ENCODE data around the gene ELL.

ELL gene

DNA sequence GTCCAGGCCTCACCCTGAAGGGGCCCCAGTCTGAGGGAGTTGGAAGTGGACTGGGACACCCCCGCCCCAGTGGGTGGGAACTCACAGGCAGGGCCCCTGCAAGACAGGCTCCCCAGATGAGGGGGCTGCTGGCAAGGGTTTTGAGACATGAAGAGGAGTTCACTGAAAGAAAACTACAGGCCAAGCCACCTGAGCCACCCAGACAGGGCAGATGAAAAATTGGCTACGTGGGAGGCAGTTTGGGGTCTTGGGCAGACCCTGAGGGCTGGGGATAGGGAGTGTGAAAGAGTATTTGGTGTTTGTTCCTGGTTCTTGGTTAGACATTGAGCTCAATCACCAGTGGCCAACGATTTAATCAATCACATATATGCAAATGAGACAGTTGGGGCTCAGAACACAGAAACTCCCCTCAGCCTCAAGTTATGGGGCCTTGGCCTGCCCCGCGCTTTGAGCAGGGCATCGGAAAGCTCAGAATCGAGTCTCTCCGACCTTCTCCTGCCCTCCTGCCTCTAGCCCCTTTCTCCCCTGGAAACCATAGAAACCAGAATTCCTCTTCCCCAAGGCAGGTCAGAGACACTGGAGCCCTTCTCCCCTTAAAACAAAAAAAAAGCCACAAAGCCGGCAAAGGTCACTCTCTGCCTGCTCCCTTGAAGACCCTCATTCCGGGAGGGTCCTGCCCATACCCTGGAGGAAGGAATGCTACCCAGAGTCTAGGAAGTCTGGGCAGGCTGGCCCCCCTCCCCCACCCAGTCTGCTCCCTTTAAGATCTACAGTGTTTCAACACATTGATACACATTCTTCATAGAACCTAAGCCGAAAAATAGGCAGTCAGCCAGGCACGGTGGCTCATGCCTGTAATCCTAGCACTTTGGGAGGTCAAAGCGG, 82.6 kb downstream of the ELL start:
- peaks cover 16% of the 10 kb centered on the region for H3K4me1 ChIP-seq (ENCODE audit: control insufficient read depth, insufficient read depth, low read length)
- no peaks in the 10 kb centered on the region for H3K9me3 ChIP-seq (ENCODE audit: control insufficient read depth, low read length)
- no peak overlapping the region for H3K4me3 ChIP-seq (ENCODE audit: low read length)
- no peaks in the 10 kb centered on the region for H3K27me3 ChIP-seq (replicated peaks; ENCODE audit: control insufficient read depth, insufficient read depth, low read length)
- no peak overlapping the region for H3K9ac ChIP-seq (ENCODE audit: low read length)
- H3K36me3 ChIP-seq (ENCODE audit: control insufficient read depth, insufficient read depth, low read length, severe bottlenecking), result peaks cover 10% of the 10 kb centered on the region
- DNase-seq (ENCODE audit: low read depth), result peak; percentile 68

DNA sequence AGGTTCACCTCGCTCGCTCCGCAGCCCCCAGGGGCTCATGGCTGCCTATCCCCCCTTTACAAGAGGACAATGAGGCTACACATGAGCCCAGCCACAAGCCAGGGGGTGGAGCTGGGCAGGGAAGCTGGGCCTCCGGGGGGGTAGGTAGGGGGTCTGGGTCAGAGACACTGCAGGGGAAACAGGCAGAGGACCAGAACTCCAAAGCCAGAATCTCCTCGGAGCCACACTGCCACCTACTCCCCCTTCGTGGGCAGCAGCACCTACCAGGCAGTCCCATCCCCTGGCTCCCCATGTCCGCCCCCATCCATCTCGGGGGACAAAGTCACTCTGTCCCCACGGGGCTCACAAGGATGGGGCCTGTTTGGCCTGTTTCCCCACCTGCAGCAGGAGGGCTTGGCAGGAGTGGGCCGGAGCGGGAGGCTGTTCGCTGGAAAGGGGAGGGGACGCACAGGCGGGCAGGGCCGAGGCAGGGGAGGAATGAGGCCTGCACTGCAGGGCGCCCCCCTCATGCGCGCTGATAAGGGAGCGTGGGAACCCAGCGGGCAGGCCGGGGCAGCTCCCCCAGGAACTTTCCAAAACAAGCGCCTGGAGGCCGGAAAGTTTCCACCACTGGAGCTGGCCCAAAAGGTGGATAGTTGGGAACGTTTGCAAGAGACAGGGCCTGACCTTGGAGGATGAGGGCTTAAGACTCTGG, 83.4 kb downstream of the ELL start:
- Histone ChIP-seq H3K4me3 (ENCODE audit: low read length) (no peak overlapping the region), H3K4me1 (ENCODE audit: control insufficient read depth, insufficient read depth, low read length) (peaks cover 16% of the 10 kb centered on the region), H3K27me3 (replicated peaks; ENCODE audit: control insufficient read depth, insufficient read depth, low read length) (no peaks in the 10 kb centered on the region), H3K9ac (ENCODE audit: low read length) (peak overlapping the region; percentile 42), H3K9me3 (ENCODE audit: control insufficient read depth, low read length) (no peaks in the 10 kb centered on the region), H3K36me3 (ENCODE audit: control insufficient read depth, insufficient read depth, low read length, severe bottlenecking) (peaks cover 2% of the 10 kb centered on the region)
- peak; percentile 33 for DNase-seq (ENCODE audit: low read depth)

DNA sequence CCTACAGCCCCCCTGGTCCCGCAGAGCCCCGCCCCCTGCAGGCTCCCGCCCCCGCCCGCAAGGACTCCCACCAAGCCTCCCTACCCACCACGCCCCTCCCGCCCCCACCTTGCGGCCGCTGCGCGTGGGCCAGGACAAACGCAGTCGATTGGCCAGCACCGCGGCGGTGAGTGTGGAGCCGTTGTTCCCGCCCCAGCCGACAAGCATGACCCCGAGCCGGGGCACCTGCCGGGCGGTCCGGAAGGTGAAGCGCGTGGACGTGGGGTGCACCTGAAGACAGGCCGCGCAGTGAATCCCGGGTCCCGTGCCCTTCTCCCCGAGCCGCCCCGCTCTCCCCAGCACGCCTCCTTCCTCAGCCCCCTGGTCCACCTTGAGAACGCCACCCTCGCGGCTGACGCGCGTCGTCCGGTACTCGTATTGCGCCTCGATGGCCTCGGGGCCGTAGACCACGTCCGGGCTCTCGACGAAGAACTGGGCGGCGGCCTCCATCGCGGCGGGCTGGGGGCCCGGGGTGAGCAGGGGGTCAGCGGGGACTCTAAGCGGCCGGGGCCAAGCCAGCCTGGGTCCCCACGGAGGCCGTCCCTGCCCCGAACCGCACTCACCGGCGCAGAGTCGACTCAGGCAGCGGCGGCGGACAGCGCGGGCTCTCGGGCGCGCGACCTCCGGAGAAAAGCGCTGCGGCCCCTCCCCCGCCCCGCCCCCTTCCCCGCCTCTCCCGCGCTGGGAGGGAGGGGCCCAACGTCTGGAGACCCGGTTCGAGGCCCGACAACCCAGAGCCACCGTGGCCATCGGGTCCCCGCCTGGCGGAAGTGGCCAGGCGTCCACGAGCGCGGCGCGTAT, 84.2 kb downstream of the ELL start, which contains the start of gene ISYNA1:
ISYNA1 (minus strand) TSS at position 643 of the 840 bp plus-strand sequence; CDS start at position 489, 154 bp downstream.
- Histone ChIP-seq H3K4me3 (ENCODE audit: low read length) (peak within 1 kb of the TSS; percentile 69), H3K27me3 (replicated peaks; ENCODE audit: control insufficient read depth, insufficient read depth, low read length) (no peaks in the 10 kb centered on the region), H3K36me3 (ENCODE audit: control insufficient read depth, insufficient read depth, low read length, severe bottlenecking) (no peaks in the 10 kb centered on the region), H3K9ac (ENCODE audit: low read length) (peak within 1 kb of the TSS; percentile 42), H3K4me1 (ENCODE audit: control insufficient read depth, insufficient read depth, low read length) (peaks cover 16% of the 10 kb centered on the region), H3K9me3 (ENCODE audit: control insufficient read depth, low read length) (no peaks in the 10 kb centered on the region)
- DNase-seq (ENCODE audit: low read depth), result peak; percentile 62

DNA sequence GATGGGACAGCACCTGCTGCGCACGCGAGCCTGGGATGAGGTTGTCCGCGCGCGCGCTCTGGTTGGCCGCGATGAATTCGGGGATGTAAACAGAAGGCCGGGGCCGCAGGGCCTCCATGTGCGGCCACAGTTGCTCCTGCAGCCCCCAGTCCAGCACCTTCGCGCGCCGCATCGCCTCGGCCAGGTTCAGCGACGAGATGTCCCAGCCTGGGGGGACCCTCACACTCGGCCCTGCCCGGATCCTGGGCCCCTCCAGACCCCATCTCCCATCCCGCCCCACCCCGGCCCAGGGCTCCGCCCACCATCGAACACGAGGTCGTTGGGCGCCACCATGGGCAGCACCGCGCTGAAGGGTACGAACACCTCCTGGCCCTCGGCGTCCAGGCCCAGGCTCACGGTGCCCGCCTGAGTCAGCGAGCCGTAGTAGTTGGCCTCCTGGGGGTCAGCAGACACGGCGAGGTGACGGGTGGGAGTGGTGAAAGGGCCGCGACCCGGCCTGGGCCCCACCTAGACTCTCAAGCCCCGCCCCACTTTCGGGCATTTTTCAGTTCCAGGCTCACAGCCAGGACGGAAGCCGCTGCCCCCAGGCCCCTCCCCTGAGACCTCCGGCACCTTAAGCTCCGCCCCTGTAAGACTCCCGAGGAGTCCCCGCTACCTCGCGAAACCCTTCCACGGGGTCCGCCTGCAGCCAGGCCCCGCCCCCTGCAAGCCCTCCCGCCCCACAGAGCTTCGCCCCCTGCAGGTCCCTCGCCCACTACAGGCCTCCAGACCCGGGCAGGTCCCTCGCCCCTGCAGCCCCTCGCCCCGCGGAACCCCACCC, 85.0 kb downstream of the ELL start:
- peak overlapping the region; percentile 8 for H3K4me3 ChIP-seq (ENCODE audit: low read length)
- H3K4me1 ChIP-seq (ENCODE audit: control insufficient read depth, insufficient read depth, low read length), result peaks cover 16% of the 10 kb centered on the region
- no peaks in the 10 kb centered on the region for H3K9me3 ChIP-seq (ENCODE audit: control insufficient read depth, low read length)
- H3K27me3 ChIP-seq (replicated peaks; ENCODE audit: control insufficient read depth, insufficient read depth, low read length), result no peaks in the 10 kb centered on the region
- H3K36me3 ChIP-seq (ENCODE audit: control insufficient read depth, insufficient read depth, low read length, severe bottlenecking), result no peaks in the 10 kb centered on the region
- peak; percentile 75 for DNase-seq (ENCODE audit: low read depth)
- H3K9ac ChIP-seq (ENCODE audit: low read length), result no peak overlapping the region

DNA sequence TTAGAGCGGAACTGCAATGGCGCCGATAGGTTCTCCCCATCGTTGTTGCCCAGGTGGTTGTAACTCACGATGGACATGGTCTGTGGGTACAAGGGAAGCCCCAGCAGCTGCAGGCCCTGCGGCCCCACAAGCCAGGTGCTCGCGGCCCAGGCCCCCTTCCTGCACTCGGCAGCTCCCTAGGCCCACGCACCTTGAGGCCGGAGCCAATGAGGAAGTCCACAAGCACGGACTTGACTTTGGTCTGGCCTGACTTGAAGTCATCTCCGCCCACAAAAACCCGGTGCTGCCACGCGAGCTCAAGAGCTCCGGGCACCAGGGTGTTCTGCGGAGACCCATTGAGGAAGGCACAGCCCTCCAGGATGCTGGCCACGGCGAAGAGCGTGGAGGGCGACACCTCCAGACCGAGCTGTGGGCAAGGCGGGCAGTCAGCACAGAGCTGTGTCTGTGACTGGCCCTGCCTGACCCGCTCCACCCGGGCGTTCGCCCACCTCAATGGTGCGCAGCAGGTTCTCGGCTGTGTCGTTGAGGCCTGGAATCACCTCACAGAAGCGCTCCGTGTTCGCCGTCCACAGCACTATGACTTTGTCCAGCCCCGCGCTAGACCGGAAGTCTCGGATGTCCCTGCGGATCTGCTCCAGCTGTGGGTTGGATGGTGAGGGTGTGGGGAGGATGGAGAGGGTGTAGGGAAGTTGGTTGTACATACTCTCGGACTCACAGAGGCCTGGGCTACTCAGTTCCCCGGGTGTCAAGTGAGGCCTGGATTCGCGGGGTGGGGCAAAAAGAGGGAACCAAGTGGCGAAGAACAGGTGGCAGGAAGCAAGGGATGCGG, 85.8 kb downstream of the ELL start:
- H3K4me1 ChIP-seq (ENCODE audit: control insufficient read depth, insufficient read depth, low read length), result peaks cover 16% of the 10 kb centered on the region
- no peak for DNase-seq (ENCODE audit: low read depth)
- no peaks in the 10 kb centered on the region for H3K36me3 ChIP-seq (ENCODE audit: control insufficient read depth, insufficient read depth, low read length, severe bottlenecking)
- H3K9me3 ChIP-seq (ENCODE audit: control insufficient read depth, low read length), result no peaks in the 10 kb centered on the region
- no peak overlapping the region for H3K4me3 ChIP-seq (ENCODE audit: low read length)
- no peak overlapping the region for H3K9ac ChIP-seq (ENCODE audit: low read length)
- H3K27me3 ChIP-seq (replicated peaks; ENCODE audit: control insufficient read depth, insufficient read depth, low read length), result no peaks in the 10 kb centered on the region

DNA sequence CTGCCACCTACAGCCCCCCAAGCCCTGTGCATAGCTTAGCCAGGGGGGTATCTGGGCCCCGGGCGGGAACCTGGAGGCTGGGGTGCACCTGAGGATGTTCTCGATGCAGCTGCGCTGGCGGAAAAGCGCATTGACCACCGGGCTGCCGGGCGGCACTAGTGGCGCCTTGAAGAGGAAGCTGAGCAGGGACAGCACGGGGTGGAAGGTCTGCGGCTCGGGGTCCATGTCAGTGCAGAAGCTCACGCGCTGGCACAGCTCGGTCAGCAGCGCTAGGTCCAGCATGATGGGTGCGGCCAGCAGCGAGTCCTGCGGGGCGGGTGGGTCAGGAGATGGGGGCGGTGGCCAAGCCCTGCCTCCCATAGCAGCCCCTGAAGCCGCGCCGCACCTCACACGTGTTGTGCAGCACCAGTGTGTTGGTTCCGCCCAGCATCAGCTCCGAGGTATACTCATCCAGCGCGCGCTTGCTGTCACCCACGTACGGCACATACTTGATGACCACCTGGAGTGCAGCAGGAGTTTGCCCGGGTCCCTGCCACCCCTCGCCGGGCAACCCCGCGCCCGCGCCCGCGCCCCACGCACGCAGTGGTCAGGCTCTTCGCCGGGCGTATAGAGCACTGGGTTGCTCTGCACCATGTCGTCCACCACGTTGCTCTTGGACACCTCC, 86.6 kb downstream of the ELL start:
- DNase-seq (ENCODE audit: low read depth), result no peak
- peaks cover 16% of the 10 kb centered on the region for H3K4me1 ChIP-seq (ENCODE audit: control insufficient read depth, insufficient read depth, low read length)
- H3K27me3 ChIP-seq (replicated peaks; ENCODE audit: control insufficient read depth, insufficient read depth, low read length), result no peaks in the 10 kb centered on the region

DNA sequence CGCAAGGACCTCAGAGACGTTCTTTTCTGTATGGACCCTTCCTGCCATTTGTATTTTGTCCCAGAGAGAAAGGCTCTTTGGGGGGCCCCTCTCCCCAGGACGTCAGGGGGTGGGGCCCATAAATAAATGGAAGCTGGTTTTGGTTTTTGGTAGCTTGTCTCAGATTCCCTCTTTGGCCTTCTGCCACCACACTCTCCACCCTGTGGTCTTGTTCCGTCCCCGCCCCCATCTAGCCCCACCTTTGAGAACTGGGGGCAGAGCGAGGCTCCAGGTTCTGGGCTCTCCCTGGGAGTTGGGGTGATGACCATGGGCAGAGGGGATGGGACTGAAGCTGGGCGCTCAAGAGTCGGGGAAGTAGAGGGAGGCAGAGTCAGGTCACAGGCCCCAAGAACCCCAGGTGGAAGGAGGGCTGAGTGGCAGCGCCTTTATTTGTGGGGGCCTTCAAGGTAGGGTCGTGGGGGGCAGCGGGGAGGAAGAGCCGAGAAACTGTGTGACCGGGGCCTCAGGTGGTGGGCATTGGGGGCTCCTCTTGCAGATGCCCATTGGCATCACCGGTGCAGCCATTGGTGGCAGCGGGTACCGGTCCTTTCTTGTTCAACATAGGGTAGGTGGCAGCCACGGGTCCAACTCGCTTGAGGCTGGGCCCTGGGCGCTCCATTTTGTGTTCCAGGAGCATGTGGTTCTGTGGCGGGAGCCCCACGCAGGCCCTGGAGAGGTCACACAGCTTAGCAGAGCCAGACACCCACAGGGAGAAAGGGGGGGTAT, 87.3 kb downstream of the ELL start:
- Histone ChIP-seq H3K4me3 (ENCODE audit: low read length) (no peak overlapping the region), H3K36me3 (ENCODE audit: control insufficient read depth, insufficient read depth, low read length, severe bottlenecking) (no peaks in the 10 kb centered on the region), H3K9me3 (ENCODE audit: control insufficient read depth, low read length) (no peaks in the 10 kb centered on the region), H3K4me1 (ENCODE audit: control insufficient read depth, insufficient read depth, low read length) (peaks cover 13% of the 10 kb centered on the region), H3K27me3 (replicated peaks; ENCODE audit: control insufficient read depth, insufficient read depth, low read length) (no peaks in the 10 kb centered on the region), H3K9ac (ENCODE audit: low read length) (no peak overlapping the region)
- DNase-seq (ENCODE audit: low read depth), result no peak

More for the DNA sequence above, 86.6 kb downstream of the ELL start:
- H3K36me3 ChIP-seq (ENCODE audit: control insufficient read depth, insufficient read depth, low read length, severe bottlenecking), result no peaks in the 10 kb centered on the region
- H3K9me3 ChIP-seq (ENCODE audit: control insufficient read depth, low read length), result no peaks in the 10 kb centered on the region
- no peak overlapping the region for H3K9ac ChIP-seq (ENCODE audit: low read length)
- no peak overlapping the region for H3K4me3 ChIP-seq (ENCODE audit: low read length)

DNA sequence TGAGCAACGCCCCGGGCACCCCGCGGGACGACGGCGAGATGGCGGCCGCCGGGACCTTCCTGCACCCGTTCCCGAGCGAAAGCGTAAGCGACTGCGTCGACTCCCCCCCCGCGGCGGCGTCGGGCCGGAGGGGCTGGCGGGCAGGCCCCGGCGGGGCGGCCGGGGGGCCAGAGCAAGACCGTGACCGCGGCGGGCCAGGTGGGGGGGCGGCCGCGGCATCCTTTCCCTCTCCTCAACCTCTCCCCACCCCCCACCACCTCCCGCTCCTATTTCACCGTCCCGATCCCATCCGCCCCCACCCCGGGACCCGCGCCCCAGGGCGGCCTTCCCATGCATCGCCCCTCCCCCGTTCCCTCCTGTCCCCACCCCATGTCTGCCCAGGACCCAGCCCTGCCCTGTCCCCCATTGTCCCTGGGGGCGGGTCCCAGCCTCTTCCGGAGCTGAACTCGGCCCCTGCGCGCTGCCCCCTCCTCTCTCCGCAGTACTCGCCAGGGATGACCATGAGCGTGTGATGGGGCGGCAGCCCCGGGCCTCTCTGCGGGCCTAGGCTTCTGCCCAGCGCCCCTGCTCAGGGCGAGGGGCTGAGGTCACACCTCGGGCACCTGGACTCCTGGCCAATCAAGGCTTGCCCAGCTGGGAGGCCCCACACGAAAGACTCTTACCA, 88.0 kb downstream of the ELL start:
- H3K27me3 ChIP-seq (replicated peaks; ENCODE audit: control insufficient read depth, insufficient read depth, low read length), result no peaks in the 10 kb centered on the region
- no peak for DNase-seq (ENCODE audit: low read depth)
- H3K9me3 ChIP-seq (ENCODE audit: control insufficient read depth, low read length), result no peaks in the 10 kb centered on the region
- no peak overlapping the region for H3K9ac ChIP-seq (ENCODE audit: low read length)
- H3K4me3 ChIP-seq (ENCODE audit: low read length), result no peak overlapping the region
- H3K36me3 ChIP-seq (ENCODE audit: control insufficient read depth, insufficient read depth, low read length, severe bottlenecking), result no peaks in the 10 kb centered on the region
- H3K4me1 ChIP-seq (ENCODE audit: control insufficient read depth, insufficient read depth, low read length), result peaks cover 8% of the 10 kb centered on the region
